ENCODE data around the gene KCNQ2.

DNA sequence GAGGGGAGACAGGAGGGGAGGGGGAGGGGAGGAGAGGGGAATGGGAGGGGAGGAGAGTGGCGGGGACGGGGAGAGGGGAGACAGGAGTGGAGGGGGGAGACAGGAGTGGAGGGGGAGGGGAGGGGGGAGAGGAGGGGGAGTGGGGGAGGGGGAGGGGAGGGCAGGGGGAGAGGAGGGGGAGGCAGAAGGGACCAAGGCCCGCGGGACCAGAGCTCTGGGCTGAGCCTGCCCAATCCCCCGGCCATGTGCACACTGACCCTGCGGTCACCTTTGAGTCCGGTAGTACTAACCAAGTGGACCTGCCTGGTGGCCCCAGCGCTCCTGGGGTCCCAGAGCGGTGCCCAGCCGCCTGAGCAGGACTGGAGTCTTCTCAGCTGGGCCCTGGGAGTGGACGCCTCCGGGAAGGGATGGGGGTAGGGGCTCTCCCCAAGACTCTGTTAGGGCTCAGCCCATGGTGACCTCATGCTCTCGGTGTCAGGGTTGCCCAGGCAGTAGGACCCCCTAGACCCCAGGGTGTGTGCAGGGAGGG, 471 bp upstream of the KCNQ2 start:
- TF ChIP-seq, protein P1, sequence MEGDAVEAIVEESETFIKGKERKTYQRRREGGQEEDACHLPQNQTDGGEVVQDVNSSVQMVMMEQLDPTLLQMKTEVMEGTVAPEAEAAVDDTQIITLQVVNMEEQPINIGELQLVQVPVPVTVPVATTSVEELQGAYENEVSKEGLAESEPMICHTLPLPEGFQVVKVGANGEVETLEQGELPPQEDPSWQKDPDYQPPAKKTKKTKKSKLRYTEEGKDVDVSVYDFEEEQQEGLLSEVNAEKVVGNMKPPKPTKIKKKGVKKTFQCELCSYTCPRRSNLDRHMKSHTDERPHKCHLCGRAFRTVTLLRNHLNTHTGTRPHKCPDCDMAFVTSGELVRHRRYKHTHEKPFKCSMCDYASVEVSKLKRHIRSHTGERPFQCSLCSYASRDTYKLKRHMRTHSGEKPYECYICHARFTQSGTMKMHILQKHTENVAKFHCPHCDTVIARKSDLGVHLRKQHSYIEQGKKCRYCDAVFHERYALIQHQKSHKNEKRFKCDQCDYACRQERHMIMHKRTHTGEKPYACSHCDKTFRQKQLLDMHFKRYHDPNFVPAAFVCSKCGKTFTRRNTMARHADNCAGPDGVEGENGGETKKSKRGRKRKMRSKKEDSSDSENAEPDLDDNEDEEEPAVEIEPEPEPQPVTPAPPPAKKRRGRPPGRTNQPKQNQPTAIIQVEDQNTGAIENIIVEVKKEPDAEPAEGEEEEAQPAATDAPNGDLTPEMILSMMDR (IDR thresholded peaks at IDR 0.05; ENCODE audit: low read length): no peak
- no peak for TF ChIP-seq EZH2 (IDR thresholded peaks at IDR 0.05; ENCODE audit: borderline replicate concordance, low read length)
